ENCODE results near the gene UST.

- TF ChIP-seq YY1 (IDR thresholded peaks at IDR 0.05; ENCODE audit: insufficient read depth, insufficient read length) (no peak), ZNF274 (IDR thresholded peaks at IDR 0.05; ENCODE audit: low read depth, low read length) (no peak)
Measured at GRCh38 chr6:149076355-149076734, 329.5 kb downstream of the UST start.

All from NT2/D1 (cell line).